DND-41 (cell line): ENCODE measurements around the gene MARS1.

Experiments
- ATAC-seq: fragments of 200-7000 bp; cut with Tn5 transposase; 3 replicates; pipeline ENCODE4 v1.9.1; 2021; ENCODE audit warnings: low read depth; ENCODE audit not compliant: insufficient read depth
- DNase-seq: peaks from one replicate; pipeline ENCODE4 v3.0.0-alpha.2; 2020
- H2AFZ ChIP-seq: 2 replicates; pipeline ENCODE4 v1.6.0; 2012; ENCODE audit warnings: low read depth, low read length
- H3K27ac ChIP-seq: 2 replicates; pipeline ENCODE4 v1.5.1; 2012; ENCODE audit warnings: low read length, inconsistent platforms
- H3K27me3 ChIP-seq: fragments of 200-600 bp; sonication (generic); 2 replicates; pipeline ENCODE4 v1.6.0; 2012; ENCODE audit warnings: low read length, mild to moderate bottlenecking, inconsistent platforms; ENCODE audit not compliant: insufficient read depth, poor library complexity
- H3K36me3 ChIP-seq: 2 replicates; pipeline ENCODE4 v1.5.1; 2012; ENCODE audit warnings: low read length, inconsistent platforms; ENCODE audit not compliant: insufficient read depth
- H3K4me1 ChIP-seq: 2 replicates; pipeline ENCODE4 v1.5.1; 2012; ENCODE audit warnings: mild to moderate bottlenecking, low read length; ENCODE audit not compliant: insufficient read depth
- H3K4me2 ChIP-seq: 2 replicates; pipeline ENCODE4 v1.6.0; 2012; ENCODE audit warnings: mild to moderate bottlenecking, moderate library complexity, low read length, inconsistent platforms; ENCODE audit not compliant: insufficient read depth
- H3K4me3 ChIP-seq, 2 experiments: fragments of 200-600 bp in 1 of 2; shearing (Covaris generic) in 1 of 2; 2 replicates each; pipeline ENCODE4 v1.5.1; 2012 to 2016; ENCODE audit warnings: inconsistent platforms in 2 of 2, low read length in 2 of 2, mild to moderate bottlenecking in 2 of 2, low read depth in 1 of 2, moderate library complexity in 1 of 2
- H3K79me2 ChIP-seq: 2 replicates; pipeline ENCODE4 v1.6.0; 2012; ENCODE audit warnings: low read length, inconsistent platforms; ENCODE audit not compliant: insufficient read depth
- H3K9ac ChIP-seq: 2 replicates; pipeline ENCODE4 v1.6.0; 2012; ENCODE audit warnings: low read depth, mild to moderate bottlenecking, inconsistent platforms, low read length, moderate library complexity
- H3K9me3 ChIP-seq: 2 replicates; pipeline ENCODE4 v1.5.1; 2012; ENCODE audit warnings: low read length, moderate library complexity, mild to moderate bottlenecking, inconsistent platforms; ENCODE audit not compliant: insufficient read depth, severe bottlenecking
- H4K20me1 ChIP-seq: 2 replicates; pipeline ENCODE4 v1.6.0; 2012; ENCODE audit warnings: low read length; ENCODE audit not compliant: insufficient read depth
- CTCF ChIP-seq: IDR thresholded peaks from 2 replicates; pipeline ENCODE4 v1.5.1; 2012; ENCODE audit warnings: borderline replicate concordance, low read length, moderate library complexity, mild to moderate bottlenecking; ENCODE audit not compliant: poor library complexity, severe bottlenecking; ENCODE audit errors: extremely low read depth
- EZH2 ChIP-seq: IDR thresholded peaks from 3 replicates; pipeline ENCODE4 v1.6.1; 2012; ENCODE audit warnings: borderline replicate concordance, low read depth, mild to moderate bottlenecking, moderate library complexity, low read length, inconsistent platforms; ENCODE audit not compliant: severe bottlenecking

MARS1 gene

GRCh38 chr12:57534991-57535543 lies 47.2 kb downstream of the MARS1 start:
- no peaks in the 10 kb centered on the region for H3K27me3 ChIP-seq
- DNase-seq (no peak), ATAC-seq (no peak)

GRCh38 chr12:57535764-57536596 lies 48.1 kb downstream of the MARS1 start:
- Histone ChIP-seq H3K79me2 (peaks cover 4% of the 10 kb centered on the region; the same call in 1 of the 2 replicates), H3K27ac (no peak overlapping the region), H4K20me1 (peaks cover 9% of the 10 kb centered on the region; the same call in 1 of the 2 replicates), H3K9ac (no peak overlapping the region), H3K4me2 (no peak overlapping the region), H3K4me1 (no peaks in the 10 kb centered on the region), H3K9me3 (no peaks in the 10 kb centered on the region), H3K36me3 (peaks cover 88% of the 10 kb centered on the region), H3K27me3 (no peaks in the 10 kb centered on the region), H3K4me3 (no peak overlapping the region), H2AFZ (no peak overlapping the region)
- ATAC-seq (no peak), DNase-seq (no peak)
- TF ChIP-seq EZH2: no peak
- TF ChIP-seq CTCF: no peak

More at GRCh38 chr12:57534991-57535543, 47.2 kb downstream of the MARS1 start:
- Histone ChIP-seq H3K36me3 (peaks cover 88% of the 10 kb centered on the region), H3K9me3 (no peaks in the 10 kb centered on the region), H3K79me2 (peaks cover 4% of the 10 kb centered on the region; the same call in 1 of the 2 replicates), H3K4me2 (no peak overlapping the region), H3K4me1 (no peaks in the 10 kb centered on the region), H4K20me1 (peaks cover 14% of the 10 kb centered on the region; the same call in 1 of the 2 replicates), H3K9ac (no peak overlapping the region), H3K4me3 (no peak overlapping the region), H3K27ac (no peak overlapping the region), H2AFZ (no peak overlapping the region)
- no peak for TF ChIP-seq EZH2
- no peak for TF ChIP-seq CTCF

GRCh38 chr12:57536597-57536942 lies 48.7 kb downstream of the MARS1 start:
- no peaks in the 10 kb centered on the region for H3K9me3 ChIP-seq
- no peak overlapping the region for H3K9ac ChIP-seq
- no peaks in the 10 kb centered on the region for H3K4me1 ChIP-seq
- no peak overlapping the region for H3K4me2 ChIP-seq
- H3K36me3 ChIP-seq: peaks cover 88% of the 10 kb centered on the region
- H3K79me2 ChIP-seq: peaks cover 4% of the 10 kb centered on the region; the same call in 1 of the 2 replicates
- TF ChIP-seq EZH2: no peak
- TF ChIP-seq CTCF: no peak
- no peaks in the 10 kb centered on the region for H3K27me3 ChIP-seq
- peaks cover 9% of the 10 kb centered on the region; the same call in 1 of the 2 replicates for H4K20me1 ChIP-seq
- ATAC-seq (no peak), DNase-seq (no peak)
- H3K27ac ChIP-seq: no peak overlapping the region
- no peak overlapping the region for H2AFZ ChIP-seq
- no peak overlapping the region for H3K4me3 ChIP-seq
